ENCODE results near the gene CCDC71. TPM values are rescaled to one million over a fixed set of nuclear protein-coding genes. Genes with fewer than 3 reads are reported as not detected.

CCDC71 gene
- polyA plus RNA-seq, 10 donors: 11.4 to 18.8 (median 14.0) TPM

Other genes with a start within 250 kb of the CCDC71 start
- gene ARIH2, start 247.5 kb downstream of the CCDC71 start, polyA plus RNA-seq (ENCODE audit: insufficient read length in 10 of 10): 10 to 100 TPM; 40.0 to 69.3 (median 56.1) TPM
- 10 to 100 TPM in 8 of 10 donors, 1 to 10 TPM in 2; 8.2 to 15.8 (median 12.7) TPM for gene P4HTM, start 176.1 kb downstream of the CCDC71 start, polyA plus RNA-seq (ENCODE audit: insufficient read length in 10 of 10)
- 100 to 1,000 TPM in 6 of 10 donors, 10 to 100 TPM in 4; 92.1 to 147 (median 106) TPM for gene WDR6, start 158.9 kb downstream of the CCDC71 start, polyA plus RNA-seq (ENCODE audit: insufficient read length in 10 of 10)
- gene DALRD3, start 147.8 kb downstream of the CCDC71 start, polyA plus RNA-seq (ENCODE audit: insufficient read length in 10 of 10): 10 to 100 TPM; 24.6 to 35.1 (median 29.1) TPM
- 10 to 100 TPM; 43.0 to 58.3 (median 51.6) TPM for gene NDUFAF3, start 144.2 kb downstream of the CCDC71 start, polyA plus RNA-seq (ENCODE audit: insufficient read length in 10 of 10)
- gene IMPDH2, start 136.9 kb downstream of the CCDC71 start, polyA plus RNA-seq (ENCODE audit: insufficient read length in 10 of 10): 100 to 1,000 TPM; 186 to 255 (median 241) TPM
- gene QRICH1, start 72.3 kb downstream of the CCDC71 start, polyA plus RNA-seq (ENCODE audit: insufficient read length in 10 of 10): 10 to 100 TPM; 47.5 to 63.6 (median 53.9) TPM
- gene QARS1, start 61.6 kb downstream of the CCDC71 start, polyA plus RNA-seq (ENCODE audit: insufficient read length in 10 of 10): 100 to 1,000 TPM; 227 to 289 (median 271) TPM
- gene USP19, start 45.5 kb downstream of the CCDC71 start, polyA plus RNA-seq (ENCODE audit: insufficient read length in 10 of 10): 10 to 100 TPM; 28.5 to 37.0 (median 32.0) TPM
- 100 to 1,000 TPM; 258 to 439 (median 333) TPM for gene LAMB2, start 33.3 kb downstream of the CCDC71 start, polyA plus RNA-seq (ENCODE audit: insufficient read length in 10 of 10)
- 100 to 1,000 TPM in 4 of 10 donors, 10 to 100 TPM in 6; 64.9 to 114 (median 89.6) TPM for gene KLHDC8B, start 5.3 kb upstream of the CCDC71 start, polyA plus RNA-seq (ENCODE audit: insufficient read length in 10 of 10)
- gene C3orf62, start 110.9 kb upstream of the CCDC71 start, polyA plus RNA-seq (ENCODE audit: insufficient read length in 10 of 10): 10 to 100 TPM in 2 of 10 donors, 1 to 10 TPM in 8; 4.2 to 15.5 (median 7.3) TPM
- gene USP4, start 173.7 kb upstream of the CCDC71 start, polyA plus RNA-seq (ENCODE audit: insufficient read length in 10 of 10): 10 to 100 TPM; 30.0 to 66.4 (median 46.6) TPM
- 100 to 1,000 TPM in 7 of 10 donors, 10 to 100 TPM in 3; 81.4 to 150 (median 113) TPM for gene GPX1, start 192.0 kb upstream of the CCDC71 start, polyA plus RNA-seq (ENCODE audit: insufficient read length in 10 of 10)
- 100 to 1,000 TPM; 383 to 515 (median 449) TPM for gene RHOA, start 245.6 kb upstream of the CCDC71 start, polyA plus RNA-seq (ENCODE audit: insufficient read length in 10 of 10)
- 10 to 100 TPM; 13.4 to 18.6 (median 16.0) TPM for gene TCTA, start 246.1 kb upstream of the CCDC71 start, polyA plus RNA-seq (ENCODE audit: insufficient read length in 10 of 10)

Data from muscle of back (tissue), 10 donors.